BE2C (cell line): ENCODE measurements around the gene RAPGEF6.
"Not testable (repeated sequence)": the region's sequence is repeated elsewhere in the genome, so short reads cannot be mapped to it uniquely, and the experiment has no call there.

Experiments used
- DNase-seq: peaks from one replicate; pipeline ENCODE4 v3.0.0-alpha.2; 2020
- H3K27me3 ChIP-seq: fragments of 250-450 bp; sonication (Bioruptor Pico); 2 replicates; pipeline ENCODE4 v1.5.1; 2020; ENCODE audit warnings: mild to moderate bottlenecking
- H3K36me3 ChIP-seq: fragments of 250-450 bp; sonication (Bioruptor Pico); 2 replicates; pipeline ENCODE4 v1.5.1; 2020; ENCODE audit warnings: mild to moderate bottlenecking
- H3K4me1 ChIP-seq: fragments of 250-450 bp; sonication (Bioruptor Pico); 2 replicates; pipeline ENCODE4 v1.5.1; 2020
- H3K4me3 ChIP-seq: 2 replicates; pipeline ENCODE4 v1.5.1; 2011; ENCODE audit warnings: low read depth, low read length
- H3K9me3 ChIP-seq: fragments of 250-450 bp; sonication (Bioruptor Pico); 2 replicates; pipeline ENCODE4 v1.5.1; 2020
- CTCF ChIP-seq: IDR thresholded peaks from 2 replicates; pipeline ENCODE4 v1.5.1; 2012; ENCODE audit warnings: mild to moderate bottlenecking, low read depth, low read length

RAPGEF6 gene

GRCh38 chr5:131405674-131406073 lies 229.4 kb downstream of the RAPGEF6 start:
- Histone ChIP-seq H3K4me3 (no peak overlapping the region), H3K36me3 (peaks cover 6% of the 10 kb centered on the region), H3K4me1 (no peaks in the 10 kb centered on the region), H3K27me3 (no peaks in the 10 kb centered on the region), H3K9me3 (no peaks in the 10 kb centered on the region)
- no peak for TF ChIP-seq CTCF
- no peak for DNase-seq

DNA sequence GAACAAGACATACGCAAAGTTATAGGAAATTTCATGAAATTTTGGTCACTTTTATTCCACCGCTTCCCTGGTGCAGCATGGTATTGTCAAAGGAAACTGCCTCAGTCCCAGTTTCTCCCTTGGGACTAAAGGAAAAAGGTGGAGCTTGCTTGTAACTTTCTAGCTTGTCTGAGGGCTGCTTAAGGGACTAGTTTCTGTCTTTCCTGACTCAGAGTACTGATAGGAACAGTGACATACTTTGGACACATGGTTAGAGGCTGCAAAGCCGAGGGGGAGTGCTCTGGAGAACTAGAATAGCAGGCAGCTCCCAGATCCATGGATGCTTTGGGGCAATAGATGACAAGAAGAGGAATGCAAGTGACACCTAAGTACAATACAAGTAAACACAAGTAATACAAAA lies 234.4 kb downstream of the RAPGEF6 start:
- DNase-seq: no peak
- peaks cover 17% of the 10 kb centered on the region for H3K36me3 ChIP-seq

DNA sequence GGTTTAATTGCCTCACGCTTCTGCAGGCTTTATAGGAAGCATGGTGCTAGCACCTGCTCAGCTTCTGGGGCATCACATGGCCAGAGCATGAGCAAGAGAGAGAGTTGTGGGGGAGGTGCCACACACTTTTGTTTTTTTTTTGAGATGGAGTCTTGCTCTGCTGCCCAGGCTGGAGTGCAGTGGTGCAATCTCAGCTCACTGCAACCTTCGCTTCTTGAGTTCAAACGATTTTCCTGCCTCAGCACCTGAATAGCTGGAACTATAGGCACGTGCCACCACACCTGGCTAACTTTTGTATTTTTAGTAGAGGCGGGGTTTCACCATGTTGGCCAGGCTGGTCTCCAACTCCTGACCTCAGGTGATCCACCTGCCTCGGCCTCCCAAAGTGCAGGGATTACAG lies 236.0 kb downstream of the RAPGEF6 start:
- H3K9me3 ChIP-seq, DNase-seq, H3K4me3 ChIP-seq, H3K4me1 ChIP-seq, H3K27me3 ChIP-seq: not testable (repeated sequence)
- peaks cover 24% of the 10 kb centered on the region for H3K36me3 ChIP-seq

More for the DNA sequence above, 234.4 kb downstream of the RAPGEF6 start:
- no peak overlapping the region for H3K4me3 ChIP-seq
- H3K9me3 ChIP-seq: no peaks in the 10 kb centered on the region
- H3K27me3 ChIP-seq: no peaks in the 10 kb centered on the region
- H3K4me1 ChIP-seq: no peaks in the 10 kb centered on the region
- no peak for TF ChIP-seq CTCF

- peaks cover 30% of the 10 kb centered on the region for H3K36me3 ChIP-seq
- TF ChIP-seq CTCF: no peak
- H3K27me3 ChIP-seq: no peaks in the 10 kb centered on the region
- H3K4me3 ChIP-seq: no peak overlapping the region
- no peak for DNase-seq
- no peaks in the 10 kb centered on the region for H3K9me3 ChIP-seq
- no peaks in the 10 kb centered on the region for H3K4me1 ChIP-seq
These were observed 238.3 kb downstream of the RAPGEF6 start for GRCh38 chr5:131396630-131397273.

DNA sequence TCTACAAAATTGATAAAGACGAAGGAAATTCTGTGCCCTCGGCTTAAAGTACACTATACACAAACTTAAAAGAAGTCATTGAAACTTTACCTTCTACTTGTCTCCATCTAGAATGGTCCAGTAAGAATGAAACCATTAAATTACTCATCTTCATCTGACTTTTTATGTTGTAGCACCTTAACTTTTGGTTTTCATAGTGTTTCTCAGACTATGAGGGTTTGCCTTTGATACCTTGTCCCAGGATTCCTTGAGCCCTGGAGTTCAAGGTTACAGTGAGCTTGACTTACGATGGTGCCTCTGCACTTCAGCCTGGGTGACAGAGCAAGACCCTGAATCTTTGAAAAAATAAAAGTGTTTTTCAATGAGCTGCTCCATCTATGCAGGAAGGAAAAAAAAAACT lies 239.0 kb downstream of the RAPGEF6 start:
- Histone ChIP-seq H3K36me3 (peaks cover 29% of the 10 kb centered on the region), H3K4me3 (no peak overlapping the region), H3K27me3 (no peaks in the 10 kb centered on the region), H3K9me3 (no peaks in the 10 kb centered on the region), H3K4me1 (no peaks in the 10 kb centered on the region)
- DNase-seq: no peak
- TF ChIP-seq CTCF: no peak

- H3K4me3 ChIP-seq: no peak overlapping the region
- no peaks in the 10 kb centered on the region for H3K4me1 ChIP-seq
- H3K27me3 ChIP-seq: no peaks in the 10 kb centered on the region
- no peak for TF ChIP-seq CTCF
- H3K36me3 ChIP-seq: peaks cover 32% of the 10 kb centered on the region
- H3K9me3 ChIP-seq: no peaks in the 10 kb centered on the region
- DNase-seq: no peak
These were observed 240.9 kb downstream of the RAPGEF6 start for GRCh38 chr5:131394128-131394527.

- H3K4me3 ChIP-seq: no peak overlapping the region
- no peaks in the 10 kb centered on the region for H3K27me3 ChIP-seq
- no peaks in the 10 kb centered on the region for H3K9me3 ChIP-seq
- TF ChIP-seq CTCF: no peak
- no peak for DNase-seq
- H3K36me3 ChIP-seq: peaks cover 32% of the 10 kb centered on the region
- H3K4me1 ChIP-seq: no peaks in the 10 kb centered on the region
These were observed 241.5 kb downstream of the RAPGEF6 start for GRCh38 chr5:131393498-131393968.
